ENCODE data around the gene GPX1. TPM values are rescaled to one million over a fixed set of nuclear protein-coding genes. Genes with fewer than 3 reads are reported as not detected.
"Not testable (repeated sequence)": the region's sequence is repeated elsewhere in the genome, so short reads cannot be mapped to it uniquely, and the experiment has no call there.

GPX1 gene
- total RNA-seq, 1 experiment from 2014 or later, result 194 TPM

DNA sequence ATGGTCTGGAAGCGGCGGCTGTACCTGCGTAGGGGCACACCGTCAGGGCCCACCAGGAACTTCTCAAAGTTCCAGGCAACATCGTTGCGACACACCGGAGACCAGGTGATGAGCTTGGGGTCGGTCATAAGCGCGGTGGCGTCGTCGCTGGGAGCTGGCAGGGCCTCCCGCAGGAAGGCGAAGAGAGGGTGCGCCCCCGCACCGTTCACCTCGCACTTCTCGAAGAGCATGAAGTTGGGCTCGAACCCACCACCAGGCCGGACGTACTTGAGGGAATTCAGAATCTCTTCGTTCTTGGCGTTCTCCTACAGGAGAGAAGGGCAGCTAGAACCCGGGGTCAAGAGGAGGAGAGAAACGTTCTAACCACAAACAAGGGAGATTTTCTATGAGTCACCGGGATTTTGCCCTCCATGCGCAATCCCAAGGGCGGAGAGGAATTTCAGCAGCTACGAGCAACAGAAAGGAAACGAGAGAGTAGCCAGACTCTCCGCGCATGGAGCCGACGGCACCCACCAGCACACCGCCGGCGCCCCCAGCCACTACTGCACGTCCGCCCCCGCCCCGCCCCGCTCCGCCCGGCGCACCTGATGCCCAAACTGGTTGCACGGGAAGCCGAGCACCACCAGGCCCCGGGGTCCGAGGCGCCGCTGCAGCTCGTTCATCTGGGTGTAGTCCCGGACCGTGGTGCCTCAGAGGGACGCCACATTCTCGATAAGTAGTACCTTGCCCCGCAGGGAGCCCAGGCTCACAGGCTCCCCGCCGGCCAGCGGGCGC, 523 bp downstream of the GPX1 start:
- DNase-seq (ENCODE audit: low spot score), result peak; percentile 37

DNA sequence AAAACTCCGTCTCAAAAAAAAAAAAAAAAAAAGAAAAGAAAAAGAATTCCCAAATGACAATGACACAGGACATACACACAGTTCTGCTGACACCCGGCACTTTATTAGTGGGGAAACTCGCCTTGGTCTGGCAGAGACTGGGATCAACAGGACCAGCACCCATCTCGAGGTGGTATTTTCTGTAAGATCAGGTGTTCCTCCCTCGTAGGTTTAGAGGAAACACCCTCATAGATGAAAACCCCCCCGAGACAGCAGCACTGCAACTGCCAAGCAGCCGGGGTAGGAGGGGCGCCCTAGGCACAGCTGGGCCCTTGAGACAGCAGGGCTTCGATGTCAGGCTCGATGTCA, 1.1 kb downstream of the GPX1 start:
- DNase-seq (ENCODE audit: low spot score), result not testable (repeated sequence)

DNA sequence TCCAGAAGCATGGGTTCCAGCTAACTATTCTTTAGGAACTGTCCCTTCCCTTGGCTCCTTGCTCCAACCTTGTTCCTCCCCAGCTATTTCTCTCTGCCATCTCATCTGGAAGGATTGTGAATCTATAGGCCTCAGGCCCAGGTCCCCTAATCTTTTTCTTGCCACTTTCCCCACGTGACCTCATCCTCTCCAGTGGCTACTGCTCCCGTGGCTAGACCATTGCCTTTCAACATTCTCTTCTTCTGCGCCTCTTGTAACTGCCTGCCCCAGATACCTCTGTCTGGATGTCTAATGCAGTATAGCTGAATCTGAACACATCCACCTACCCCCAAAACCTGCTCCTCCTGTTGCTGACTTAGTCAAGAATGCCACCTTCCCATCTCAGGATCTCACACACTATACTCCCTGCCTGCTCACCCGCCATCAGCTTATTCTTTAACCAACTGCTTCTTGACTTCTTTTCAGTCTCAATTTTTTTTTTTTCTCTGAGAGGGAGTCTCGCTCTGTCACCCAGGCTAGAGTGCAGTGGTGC, 5.2 kb downstream of the GPX1 start:
- no peak for DNase-seq (ENCODE audit: low spot score)

DNA sequence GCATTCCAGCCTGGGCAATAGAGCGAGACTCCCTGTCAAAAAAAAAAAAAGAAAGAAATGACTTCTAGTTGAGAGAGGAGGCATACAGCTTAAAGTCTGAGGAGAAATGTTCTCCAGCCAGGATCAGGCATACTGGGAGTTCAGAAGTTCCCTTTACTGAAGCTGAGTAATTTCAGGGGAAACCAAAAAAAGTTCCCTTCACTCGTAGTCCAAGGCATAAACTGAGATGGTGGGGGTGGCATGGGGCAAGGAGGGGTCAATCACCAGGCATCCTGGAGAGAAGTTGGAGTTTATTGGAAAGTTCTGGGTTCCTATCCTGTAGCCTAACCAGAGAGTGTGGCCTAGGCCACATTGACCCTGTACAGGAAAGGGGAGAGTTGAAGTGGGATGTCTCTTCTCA, 5.9 kb downstream of the GPX1 start:
- no peak for DNase-seq (ENCODE audit: low spot score)

DNA sequence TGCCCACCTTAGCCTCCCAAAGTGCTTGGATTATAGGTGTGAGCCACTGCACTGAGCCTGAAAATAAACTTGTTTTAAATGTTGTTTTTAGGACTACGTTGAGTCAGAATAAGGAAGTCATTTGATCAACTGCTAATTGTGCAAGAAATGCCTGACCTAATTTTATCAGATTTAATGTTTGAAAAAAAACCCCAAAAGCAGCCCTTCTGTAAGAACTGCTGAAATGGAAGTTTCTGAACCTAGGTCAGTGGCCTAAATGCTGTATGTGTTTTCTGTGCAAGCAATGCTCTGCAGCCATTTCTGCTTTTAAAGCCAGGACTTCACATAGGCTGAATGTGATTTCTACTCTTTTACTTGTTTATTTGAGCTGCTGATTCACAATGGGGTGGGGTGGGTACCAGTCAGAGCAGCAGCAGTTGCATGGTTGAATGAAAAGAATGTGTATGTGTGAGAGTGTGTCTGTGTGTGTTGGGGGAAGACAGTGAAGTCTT, 6.6 kb downstream of the GPX1 start:
- peak; percentile 74 for DNase-seq (ENCODE audit: low spot score)

DNA sequence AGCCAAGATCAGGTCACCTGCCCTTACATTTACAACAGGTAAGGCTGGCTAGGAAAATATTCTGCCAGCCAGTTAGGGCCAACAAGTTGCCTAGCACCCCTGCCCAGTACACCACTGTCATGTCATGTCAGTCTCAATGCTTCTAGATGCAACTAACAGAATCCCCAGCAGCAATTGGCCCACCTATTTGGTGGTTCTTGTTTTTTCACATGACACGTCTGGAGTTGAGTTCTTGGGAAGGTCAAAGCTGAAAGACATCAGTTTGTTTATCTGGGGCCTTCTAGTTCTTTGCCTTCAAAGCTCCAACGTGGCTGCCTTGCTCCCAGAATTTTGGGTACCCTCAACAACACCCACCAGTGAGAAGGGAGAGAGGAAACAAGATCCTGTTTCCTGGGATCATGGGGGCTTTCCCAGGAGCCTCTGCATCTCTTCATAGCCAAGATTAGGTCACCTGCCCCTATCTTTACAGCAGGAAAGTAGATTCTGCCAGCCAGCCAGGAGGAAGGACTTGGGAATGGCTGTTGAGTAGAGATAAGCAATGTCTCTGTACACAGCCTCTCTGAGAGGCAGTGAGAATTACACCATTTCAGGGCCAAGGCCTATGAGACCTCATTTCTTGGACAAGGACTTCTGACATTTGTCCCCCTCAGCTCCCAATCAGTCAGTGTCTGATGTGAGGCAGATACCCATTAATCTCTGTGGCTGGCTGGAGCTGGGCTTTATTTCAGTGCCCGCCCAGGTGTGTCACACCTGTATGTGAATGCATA, 8.6 kb downstream of the GPX1 start:
- no peak for DNase-seq (ENCODE audit: low spot score)

DNA sequence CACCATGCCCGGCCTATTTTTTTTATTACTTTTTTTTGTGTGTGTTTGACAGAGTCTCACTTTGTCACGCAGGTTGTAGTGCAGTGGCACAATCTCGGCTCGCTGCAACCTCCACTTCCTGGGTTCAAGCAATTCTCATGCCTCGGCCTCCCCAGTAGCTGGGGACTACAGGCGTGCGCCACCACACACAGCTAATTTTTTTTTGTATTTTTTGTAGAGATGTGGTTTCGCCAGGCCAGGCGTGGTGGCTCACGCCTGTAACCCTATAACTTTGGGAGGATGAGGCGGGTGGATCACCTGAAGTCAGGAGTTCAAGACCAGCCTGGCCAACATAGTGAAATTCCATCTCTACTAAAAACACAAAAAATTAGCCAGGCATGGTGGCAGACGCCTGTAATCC, 9.8 kb downstream of the GPX1 start:
- not testable (repeated sequence) for DNase-seq (ENCODE audit: low spot score)

DNA sequence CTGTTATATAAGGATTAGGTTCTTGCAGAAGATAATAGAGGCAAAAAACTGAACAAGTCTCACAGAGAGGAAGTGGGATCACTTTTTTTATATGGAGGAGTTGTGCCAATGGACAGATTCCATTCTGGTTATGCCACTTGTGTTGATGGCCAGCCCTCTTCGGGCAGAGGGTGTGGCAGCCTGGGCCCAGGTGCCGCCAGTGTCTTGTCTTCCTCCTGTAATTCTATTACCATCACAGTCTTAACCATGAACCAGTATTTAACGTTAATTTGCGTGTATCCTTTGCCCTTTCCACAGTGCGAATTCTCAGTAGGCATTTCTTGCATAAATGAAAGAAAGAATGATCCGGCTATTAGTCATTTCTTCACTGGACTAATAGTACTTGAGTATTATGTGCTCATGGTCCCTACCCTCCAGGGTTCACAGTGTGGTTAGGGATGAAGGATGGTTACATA, 11.3 kb downstream of the GPX1 start:
- no peak for DNase-seq (ENCODE audit: low spot score)

DNA sequence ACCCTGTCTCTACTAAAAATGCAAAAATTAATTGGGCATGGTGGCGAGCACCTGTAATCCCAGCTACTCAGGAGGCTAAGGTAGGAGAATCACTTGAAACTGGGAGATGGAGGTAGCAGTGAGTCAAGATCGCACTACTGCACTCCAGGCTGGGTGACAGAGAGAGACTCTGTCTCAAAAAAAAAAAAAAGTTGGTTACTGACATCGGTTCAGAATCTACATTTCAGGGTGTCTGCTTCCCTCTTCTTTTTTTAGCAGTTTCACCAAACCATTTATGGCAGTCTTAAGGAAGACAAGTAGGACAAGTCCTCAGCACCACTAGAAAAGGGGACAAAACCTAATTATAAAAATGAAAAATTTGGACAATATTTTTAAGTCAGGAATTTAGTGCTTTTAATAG, 15.0 kb downstream of the GPX1 start:
- DNase-seq (ENCODE audit: low spot score), result no peak

DNA sequence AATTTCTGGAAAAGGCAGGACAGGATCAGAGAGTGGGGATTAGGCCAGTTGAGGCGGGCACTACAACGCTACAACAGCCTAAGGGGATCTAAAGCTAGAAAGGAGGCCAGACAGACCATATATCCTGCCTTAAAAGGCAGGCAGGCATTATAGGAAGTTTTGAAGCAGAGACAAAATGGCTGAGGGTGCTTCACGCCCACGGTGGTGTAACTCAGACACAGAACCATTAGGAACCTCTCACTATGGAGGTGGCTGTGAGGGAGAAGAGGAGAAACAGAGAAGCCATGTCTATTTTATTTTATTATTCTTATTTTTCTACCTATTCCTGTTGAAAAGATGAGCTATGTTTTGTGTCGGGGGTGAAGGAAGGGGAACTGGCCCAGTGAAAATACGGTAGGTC, 16.2 kb downstream of the GPX1 start:
- no peak for DNase-seq (ENCODE audit: low spot score)

DNA sequence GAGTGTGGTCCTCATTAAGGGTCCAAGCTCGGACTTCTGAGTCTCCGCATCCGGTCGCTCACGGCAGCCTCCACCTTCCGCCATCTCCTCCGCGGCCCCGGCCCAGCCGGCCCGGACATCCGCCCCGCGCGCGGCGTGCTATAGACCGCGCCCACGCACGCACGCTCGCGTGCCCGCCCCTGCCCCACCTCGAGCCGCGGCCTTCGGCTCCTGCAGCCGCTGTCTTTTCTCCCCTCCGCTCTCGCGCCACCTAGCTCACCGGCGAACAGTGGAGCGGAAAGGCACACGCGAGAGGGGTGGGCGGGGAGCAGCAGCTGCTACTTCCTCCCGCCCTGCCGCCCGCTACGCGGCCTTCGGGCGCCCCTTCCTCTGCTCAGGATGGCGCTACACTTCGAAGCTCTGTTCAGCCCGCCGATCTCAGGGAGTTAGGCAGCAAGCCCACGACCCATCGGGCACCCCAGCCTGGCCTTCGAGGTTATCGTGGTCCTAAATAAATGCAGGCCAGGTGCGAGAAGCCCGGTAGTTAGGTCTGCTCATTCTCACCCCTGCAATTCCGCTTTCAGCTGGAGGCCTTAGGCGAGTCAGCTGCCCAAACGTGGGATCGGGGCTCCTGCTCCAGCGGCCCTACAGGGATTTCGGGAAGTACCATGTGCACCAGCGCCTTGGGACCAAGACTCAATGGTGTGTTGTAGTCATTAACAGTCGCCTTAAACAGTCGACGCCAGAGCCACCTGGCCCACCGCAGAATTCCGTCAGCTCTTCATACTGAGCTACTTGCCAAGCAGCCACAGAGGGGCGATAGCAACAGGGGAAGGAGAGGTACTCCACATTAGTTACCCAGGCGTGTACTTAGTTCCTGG, 18.0 kb downstream of the GPX1 start, which contains the start of gene USP4:
Gene USP4 (minus strand): TSS at position 113 of the 860 bp plus-strand sequence. CDS start 29 bp downstream, at position 84.
- DNase-seq (ENCODE audit: low spot score), result peak; percentile 70

DNA sequence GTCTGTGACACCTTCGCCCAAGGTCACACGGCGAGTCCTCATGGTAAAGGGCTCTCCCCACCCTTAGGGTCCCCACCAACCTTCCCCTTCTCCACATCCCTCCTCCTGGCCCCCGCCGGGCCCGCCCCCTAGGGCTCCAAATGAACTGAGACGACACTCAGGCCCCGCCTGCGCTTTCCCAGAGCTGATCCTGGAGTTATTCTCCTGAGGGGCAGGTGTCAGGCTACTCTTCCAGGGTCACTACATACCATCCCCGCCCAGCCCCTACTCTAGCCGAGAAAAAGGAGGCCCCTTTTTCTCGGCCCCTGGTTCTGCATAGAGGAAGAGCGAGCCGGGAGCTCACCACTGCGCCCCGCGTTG, 18.6 kb downstream of the GPX1 start:
- DNase-seq (ENCODE audit: low spot score), result no peak

DNA sequence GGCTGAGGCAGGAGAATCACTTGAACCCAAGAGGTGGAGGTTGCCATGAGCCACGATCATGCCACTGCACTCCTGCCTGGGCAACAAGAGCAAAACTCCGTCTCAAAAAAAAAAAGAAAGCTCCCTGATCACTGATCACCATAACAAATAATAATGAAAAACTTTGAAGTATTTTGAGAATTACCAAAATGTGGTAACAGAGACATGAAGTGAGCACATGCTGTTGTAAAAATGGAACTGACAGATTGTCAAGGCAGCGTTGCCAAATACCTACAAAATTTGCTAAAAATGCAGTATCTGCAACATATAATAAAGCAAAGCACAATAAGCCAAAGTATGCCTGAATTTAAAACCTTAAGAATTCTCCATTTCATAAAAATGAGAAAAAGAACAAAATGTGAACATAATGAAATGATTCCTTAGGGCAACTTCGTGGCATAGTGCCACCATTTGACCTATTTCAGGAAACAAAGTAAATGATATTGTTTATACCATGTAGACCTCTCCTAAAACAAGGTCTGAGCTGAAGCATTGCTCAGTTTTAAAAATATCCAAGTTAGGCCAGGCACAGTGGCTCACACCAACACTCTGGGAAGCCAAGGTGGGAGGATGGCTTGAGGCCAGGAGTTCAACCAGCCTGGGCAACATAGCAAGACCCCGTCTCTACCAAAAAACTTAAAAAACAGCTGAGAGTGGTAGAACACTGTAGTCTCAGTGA, 24.1 kb downstream of the GPX1 start:
- DNase-seq (ENCODE audit: low spot score), result no peak

DNA sequence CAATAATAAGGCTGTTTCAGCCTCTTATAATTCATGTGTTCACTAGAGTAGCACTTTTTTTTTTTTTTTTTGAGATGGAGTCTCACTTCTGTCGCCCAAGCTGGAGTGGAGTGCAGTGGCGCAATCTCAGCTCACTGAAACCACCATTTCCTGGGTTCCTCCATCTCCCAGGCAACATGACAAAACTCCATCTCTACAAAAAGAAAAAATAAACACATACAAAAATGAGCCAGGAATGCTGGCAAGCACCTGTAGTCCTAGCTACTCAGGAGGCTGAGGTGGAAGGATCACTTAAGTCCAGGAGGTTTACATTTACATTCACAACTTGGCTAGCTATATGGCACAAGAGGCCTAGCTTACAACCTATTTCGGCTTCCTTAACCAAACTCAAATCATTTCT, 25.1 kb downstream of the GPX1 start:
- DNase-seq (ENCODE audit: low spot score), result no peak

DNA sequence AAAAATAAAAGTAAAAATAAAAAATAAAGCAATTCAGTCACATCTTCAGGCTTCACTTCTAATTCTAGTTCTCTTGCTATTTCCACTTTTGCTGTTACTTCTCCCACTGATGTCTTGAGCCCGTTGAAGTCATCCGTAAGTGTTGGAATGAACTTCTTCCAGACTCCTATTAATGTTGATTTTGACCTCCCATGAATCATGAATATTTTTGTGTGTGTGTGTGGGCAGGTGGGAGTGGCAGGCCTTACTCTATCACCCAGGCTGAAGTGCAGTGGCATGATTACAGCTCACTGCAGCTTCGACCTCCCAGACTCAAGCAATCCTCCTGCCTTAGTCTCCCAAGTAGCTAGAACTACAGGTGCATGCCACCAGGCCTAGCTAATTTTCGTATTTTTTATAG, 29.0 kb downstream of the GPX1 start:
- no peak for DNase-seq (ENCODE audit: low spot score)

DNA sequence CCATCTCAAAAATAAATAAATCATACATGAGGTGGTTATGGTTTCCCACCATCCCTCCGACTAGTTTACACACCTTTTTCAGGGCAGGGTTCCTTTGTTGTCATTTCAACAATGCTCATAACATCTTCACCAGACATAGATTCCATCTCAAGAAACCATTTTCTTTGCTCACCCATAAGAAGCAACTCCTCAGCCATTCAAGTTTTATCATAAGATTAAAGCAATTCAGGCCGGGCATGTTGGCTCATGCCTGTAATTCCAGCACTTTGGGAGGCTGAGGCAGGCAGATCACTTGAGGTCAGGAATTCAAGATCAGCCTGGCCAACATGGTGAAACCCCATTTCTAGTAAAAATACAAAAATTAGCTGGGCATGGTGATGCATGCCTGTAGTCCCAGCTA, 29.8 kb downstream of the GPX1 start:
- not testable (repeated sequence) for DNase-seq (ENCODE audit: low spot score)

DNA sequence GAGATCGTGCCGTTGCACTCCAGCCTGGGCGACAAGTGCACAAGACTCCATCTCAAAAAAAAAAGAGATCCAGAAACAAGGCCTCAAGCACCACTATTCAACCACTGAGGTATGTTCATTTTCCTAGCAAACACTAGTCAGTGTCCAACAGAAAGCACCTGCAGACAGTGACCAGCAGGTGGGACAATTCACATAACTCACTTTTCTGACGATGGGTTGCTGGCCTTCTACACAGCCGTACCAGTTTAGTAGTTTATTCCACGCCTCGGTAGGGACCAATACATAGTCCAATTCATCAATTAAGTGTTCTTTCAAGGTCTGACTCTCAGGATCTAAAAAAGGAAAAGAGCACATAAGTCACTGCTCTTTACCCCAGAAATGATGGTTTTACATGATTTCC, 30.7 kb downstream of the GPX1 start:
- DNase-seq (ENCODE audit: low spot score), result no peak

DNA sequence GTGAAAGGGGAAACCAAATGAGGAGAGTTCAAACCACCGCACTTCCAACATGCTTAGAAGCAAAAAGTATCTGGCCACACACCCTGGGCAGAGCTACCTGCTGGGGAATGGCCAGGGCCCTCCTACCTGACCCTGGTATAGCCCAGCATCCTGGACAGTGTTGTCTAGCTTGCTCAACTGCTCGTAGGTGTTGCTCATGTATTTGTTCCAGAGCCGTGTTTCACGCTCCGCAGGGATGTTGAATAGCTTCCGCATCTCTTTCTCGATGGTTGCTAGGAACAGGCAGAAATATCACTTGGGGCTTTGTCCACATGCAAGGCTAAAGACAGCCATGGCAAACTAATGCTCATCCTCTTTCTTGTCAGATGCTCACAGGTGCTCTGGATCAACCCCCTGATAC, 33.4 kb downstream of the GPX1 start:
- no peak for DNase-seq (ENCODE audit: low spot score)

DNA sequence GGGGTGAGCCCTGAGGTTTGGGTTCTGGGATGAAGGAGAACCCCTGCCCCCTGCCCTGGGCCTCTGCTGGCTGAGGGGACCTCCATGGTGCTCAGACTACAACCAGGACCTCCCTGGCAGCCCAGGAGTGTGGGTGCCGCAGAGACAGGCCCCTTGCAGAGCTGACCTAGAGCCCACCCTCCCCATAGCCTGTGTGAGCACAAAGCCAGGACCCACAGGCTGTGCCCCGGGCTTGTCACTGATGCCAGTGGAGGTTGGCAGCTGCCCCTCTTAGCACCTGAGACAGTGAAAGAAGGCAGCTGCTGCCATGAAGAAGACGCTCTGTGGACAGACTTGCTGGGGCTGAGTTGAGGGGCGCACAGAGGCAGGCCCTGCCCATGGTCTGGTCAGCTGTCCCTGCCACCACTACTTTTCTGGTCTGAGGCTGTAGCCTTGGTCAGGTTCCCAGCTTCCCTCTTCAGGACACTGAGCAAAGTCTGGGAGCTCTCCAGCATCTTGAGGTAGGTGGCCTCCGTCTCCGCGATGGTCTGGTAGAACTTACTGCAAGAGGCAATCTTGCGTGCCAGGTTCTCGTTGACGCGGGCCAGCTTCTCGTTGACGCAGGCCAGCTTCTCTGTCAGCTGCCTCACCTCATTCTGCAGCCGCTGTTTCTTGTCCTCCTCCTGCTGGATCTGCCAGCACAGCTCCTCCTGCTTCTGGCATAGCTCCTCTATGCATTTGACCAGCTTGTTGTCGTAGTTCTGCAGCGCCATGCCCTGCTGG, 41.3 kb downstream of the GPX1 start:
- no peak for DNase-seq (ENCODE audit: low spot score)

DNA sequence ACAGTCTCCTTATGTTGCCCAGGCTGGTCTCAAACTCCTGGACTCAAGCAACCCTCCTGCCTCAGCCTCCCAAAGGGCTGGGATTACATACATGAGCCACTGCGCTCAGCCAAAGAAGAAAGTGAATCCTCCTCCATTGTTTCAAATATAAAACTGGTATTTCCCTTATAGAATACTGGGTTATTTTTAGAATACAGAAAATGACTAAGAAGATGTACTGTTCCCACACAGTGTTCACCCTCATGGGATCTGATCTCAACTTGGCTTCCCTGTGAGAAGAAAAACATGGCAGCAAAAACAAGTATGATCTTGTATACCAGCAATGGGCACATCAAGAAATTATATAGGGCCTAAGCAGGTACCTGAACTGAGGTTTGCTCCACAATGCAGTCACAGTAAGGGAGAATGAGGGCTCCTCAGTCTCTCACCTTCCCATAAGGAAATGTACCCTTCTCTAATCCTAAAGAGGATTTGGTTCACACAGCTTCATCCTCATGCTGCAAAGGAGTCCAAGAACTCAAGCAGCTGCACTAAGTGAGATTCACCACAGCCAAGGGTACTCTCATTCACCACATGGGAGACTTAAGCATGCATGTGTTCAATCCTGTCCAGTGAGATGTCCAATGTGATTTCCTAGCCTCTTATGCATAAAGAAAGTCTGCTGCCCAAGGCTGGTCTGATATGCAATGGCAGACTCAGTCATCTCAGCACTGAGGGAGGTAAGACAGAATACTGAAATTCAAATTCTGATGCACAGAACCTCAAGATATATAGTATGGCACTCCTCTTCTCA, 44.1 kb downstream of the GPX1 start:
- DNase-seq (ENCODE audit: low spot score), result no peak
